COR-L47 (cell line): Measurements from ENCODE around the gene ATP6V1G3.
"Not testable (repeated sequence)": the region's sequence is repeated elsewhere in the genome, so short reads cannot be mapped to it uniquely, and the experiment has no call there.

Experiments
- DNase-seq: peaks from one replicate; lab custom pipeline; 2025; lab: John Stamatoyannopoulos, UW

The ATP6V1G3 gene, protein sequence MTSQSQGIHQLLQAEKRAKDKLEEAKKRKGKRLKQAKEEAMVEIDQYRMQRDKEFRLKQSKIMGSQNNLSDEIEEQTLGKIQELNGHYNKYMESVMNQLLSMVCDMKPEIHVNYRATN

GRCh38 chr1:198540580-198540979 is at the start of gene ATP6V1G3:
ATP6V1G3 (minus strand) TSS chr1:198540680; CDS start chr1:198540650, 30 bp downstream.
- no peak for DNase-seq

DNA sequence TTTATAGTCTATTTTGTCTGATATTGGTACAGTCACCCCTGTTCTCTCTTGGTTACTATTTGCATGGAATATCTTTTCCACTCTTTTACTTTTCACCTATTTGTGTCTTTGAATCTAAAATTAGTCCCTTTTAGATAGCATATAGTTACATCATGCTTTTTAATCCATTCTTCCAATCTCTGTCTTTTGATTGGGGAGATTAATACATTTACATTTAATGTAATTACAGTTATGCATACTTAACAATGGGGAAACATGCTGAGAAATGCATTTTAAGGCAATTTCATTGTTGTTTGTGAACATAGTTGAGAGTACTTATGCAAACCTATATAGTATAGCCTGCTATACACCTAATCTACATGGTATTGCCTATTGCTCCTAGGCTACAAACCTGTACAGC is 48.4 kb upstream of the ATP6V1G3 start:
- DNase-seq: no peak

- DNase-seq: no peak
These were observed 43.7 kb upstream of the ATP6V1G3 start for GRCh38 chr1:198584163-198584562.

DNA sequence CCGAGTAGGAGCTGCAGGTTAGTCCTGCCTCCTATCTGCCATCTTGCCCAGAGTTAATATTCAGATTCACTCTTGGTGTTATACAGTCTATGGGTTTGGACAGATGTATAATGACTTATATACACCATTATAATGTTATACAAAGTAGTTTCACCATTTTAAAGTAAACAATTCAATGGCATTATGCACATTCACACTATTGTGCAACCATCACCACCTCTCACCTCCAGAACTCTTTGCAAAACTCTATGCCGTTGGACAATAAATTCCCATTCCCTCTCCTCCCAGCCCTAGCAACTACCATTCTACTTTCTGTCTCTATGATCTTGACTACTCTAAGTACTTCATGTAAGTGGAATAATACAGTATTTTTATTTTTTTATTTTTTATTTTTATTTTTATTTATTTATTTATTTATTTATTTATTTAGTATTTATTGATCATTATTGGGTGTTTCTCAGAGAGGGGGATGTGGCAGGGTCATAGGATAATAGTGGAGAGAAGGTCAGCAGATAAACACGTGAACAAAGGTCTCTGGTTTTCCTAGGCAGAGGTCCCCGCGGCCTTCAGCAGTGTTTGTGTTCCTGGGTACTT is 42.8 kb upstream of the ATP6V1G3 start:
- DNase-seq: not testable (repeated sequence)

DNA sequence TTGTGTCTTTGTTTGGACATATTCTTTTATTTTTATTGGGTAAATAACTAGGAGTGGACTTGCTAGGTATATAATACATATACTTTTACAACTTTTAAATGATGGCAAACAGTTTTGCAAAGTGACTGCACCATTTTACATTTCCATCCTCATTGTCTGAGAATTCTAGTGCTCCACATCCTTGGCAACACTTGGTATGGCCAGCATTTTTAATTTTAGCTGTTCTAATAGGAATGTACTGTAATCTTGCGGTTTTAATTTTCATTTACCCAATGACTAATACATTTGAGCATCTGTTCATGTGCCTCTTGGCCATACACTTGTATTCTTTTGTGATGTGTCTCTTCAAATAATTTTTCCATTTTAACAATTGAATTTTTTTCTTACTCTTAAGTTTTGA is 37.0 kb upstream of the ATP6V1G3 start:
- DNase-seq: no peak

DNA sequence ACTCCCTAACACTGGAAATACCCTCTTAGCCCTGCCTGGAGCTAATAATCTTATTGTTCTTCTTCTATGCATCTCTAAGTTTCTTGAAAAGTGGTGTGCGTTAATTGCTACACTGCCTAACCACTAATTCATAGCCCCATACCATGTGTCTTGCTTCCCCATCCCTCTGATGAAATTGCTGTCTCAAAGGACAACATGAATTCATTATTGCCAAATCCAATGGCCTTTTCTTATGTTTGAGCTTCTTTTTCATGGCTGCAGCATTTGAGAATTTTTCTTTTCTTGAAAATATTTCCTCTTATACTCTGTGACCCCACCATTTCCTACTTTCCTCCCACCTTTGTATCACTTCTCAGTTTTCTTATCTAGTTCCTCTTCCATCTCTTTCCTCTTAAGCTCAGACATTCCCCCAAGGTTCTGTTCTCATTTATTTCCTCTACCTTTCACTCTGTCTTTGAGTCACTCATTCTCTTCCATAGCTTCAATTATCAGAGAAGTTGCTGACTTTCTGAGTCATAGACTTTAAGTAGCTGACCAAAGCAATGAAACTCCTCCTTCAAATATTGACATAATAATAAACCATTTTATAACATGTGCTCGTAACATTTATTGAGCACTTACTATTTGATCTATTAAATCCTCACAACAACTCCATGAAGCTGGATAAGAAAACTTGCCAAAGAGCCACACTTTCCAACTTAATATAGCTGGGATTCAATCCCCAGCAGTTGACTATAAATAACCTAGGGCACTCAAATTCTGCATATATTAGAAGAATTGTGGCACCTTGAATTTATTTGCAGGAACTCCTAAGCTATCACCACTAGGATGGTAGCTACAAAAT is 35.5 kb upstream of the ATP6V1G3 start:
- no peak for DNase-seq

DNA sequence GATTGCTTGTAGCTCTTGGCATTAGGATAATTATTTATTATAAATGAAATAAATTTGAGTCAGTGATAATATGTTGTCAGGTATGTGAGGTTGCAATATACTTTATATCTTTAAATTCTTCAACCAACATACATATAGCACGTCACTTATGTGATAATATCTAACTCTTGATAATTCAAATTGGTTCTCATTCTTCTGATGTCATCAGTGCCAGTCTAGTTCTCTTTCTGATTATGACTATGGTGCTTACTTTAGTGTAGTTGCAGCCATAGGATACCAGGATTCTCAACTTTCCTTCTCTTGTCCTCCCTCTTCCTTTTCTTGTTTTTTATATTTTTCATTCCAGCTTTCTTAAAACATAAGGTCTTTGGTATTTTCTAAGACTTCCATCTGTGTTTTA is 34.8 kb upstream of the ATP6V1G3 start:
- no peak for DNase-seq

DNA sequence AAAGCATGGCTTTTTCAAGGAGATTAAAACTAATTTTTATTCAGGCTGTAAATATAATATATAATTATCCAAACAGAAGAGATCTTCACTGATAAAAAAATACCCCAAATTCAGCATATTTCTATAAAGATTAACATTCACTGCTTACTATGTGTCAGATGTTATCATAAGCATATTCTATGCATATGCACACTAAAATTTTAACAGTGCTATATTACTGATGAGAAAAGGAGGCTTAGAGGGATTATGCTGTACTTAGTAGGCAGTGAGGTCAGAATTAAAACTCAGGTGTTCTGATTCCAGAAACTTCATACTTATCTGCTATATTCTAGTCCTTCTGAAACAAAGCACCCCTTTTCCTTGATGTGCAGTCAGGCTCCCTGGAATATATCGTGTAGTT is 33.8 kb upstream of the ATP6V1G3 start:
- no peak for DNase-seq

DNA sequence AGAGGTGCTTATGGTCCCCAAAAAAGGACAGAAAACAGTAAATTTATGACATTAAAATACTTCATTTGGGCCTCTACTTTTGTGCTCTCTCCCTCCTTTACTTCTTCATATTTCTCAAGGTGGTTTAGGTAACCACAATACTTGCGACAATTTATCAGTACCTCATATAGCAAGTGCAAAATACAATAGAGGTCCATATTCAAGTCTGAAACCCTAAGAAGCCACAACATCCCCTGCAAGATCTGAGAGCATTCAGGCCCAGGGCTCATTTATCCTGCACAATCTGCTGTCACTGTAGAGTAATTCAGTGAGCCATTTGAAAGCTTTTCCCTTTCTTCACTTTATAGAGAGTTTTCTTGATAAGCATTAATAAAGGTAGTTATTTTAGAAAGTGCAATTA is 24.2 kb upstream of the ATP6V1G3 start:
- DNase-seq: no peak

DNA sequence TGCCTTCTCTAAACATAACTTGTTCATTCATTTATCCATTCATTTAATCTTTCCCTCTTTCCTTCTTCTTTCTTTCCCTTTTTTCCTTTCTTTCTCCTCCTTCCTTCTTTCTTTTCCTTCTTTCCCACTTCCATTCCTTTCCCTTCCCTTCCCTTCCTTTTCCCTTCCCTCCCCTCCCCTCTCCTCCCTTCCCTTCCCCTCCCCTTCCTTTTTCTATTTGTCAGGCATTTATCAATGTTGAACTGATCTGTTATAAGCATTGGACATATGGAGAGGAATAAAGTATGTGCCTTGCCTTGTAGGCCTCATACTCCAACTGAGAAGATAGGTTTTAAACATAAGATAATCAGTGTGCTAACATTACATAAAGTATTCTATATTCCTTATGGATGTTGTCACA is 23.7 kb upstream of the ATP6V1G3 start:
- DNase-seq: no peak

DNA sequence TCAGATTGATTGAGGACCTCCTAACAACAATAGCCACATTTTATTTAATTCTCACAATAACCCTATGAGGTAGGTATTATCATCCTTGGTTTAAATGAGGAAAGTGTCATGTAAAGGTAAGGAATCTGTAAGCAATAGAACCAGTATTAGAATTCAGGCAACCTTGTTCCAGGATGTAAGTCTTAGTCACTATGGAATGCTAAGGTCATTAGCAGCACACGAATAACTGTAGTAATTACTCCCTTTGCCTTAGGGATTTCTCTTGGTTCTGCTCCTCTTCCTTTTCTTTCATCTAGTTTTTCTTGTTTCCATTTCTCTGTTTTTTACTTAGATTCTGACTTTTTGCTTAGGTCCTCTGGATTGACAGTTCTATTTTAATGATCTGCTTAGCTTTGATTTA is 23.1 kb upstream of the ATP6V1G3 start:
- no peak for DNase-seq

DNA sequence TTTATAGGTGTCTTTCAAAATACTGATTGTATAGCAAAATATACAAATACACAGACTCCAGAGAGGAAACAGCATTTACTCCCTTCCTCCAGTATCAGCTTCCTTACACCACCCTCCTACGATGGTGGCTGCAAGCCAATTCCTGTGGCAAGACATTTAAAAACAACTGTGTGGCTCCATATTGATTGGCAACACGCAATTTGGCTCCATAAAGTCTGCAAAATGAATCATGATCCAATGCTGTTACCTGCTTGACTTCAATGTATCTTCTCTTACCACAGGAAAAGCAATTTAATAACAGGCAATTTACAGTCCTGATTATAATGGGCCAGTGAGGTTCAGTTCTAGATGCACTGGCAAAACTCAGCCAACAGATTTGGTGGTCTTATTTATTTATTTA is 19.7 kb upstream of the ATP6V1G3 start:
- DNase-seq: peak; percentile 84

DNA sequence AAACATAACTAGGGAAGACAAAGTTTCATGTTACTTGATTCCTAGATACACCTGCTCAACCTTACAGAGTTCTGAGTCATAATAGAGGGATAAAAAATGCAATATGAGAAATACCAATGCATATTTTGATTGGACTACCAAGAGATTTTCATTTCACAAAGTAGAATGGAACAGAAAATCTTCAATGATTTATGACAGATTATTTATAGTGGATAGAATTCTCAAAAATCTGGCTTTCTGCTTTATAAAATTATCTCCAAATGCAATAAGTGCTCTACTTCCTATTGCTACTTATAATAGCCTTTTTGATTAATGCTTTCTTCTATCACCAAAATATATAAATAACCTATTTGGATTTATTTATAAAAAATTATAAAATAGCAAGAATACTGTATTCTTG is 18.9 kb upstream of the ATP6V1G3 start:
- DNase-seq: no peak

DNA sequence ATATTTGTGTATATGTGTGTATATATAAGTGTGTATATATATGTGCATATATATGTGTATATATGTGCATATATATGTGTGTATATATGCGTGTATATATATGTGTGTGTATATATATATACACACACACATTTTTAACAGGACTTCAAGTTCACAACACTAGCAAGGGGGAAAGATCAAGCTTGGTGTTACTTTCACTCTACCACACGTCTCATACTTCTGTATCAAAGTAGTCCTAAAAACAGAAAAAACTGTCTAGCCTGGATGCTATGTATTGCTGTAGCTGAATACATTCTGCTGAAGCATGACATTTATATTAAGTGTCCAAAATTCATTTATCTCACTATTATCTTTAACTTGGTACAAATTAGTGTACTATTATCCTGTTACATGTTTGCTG is 17.9 kb upstream of the ATP6V1G3 start:
- no peak for DNase-seq

- no peak for DNase-seq
These were observed 16.5 kb upstream of the ATP6V1G3 start for GRCh38 chr1:198556971-198557370.

- DNase-seq: no peak
These were observed 12.4 kb upstream of the ATP6V1G3 start for GRCh38 chr1:198552668-198553416.

GRCh38 chr1:198550941-198551524 is 10.6 kb upstream of the ATP6V1G3 start:
- DNase-seq: no peak

DNA sequence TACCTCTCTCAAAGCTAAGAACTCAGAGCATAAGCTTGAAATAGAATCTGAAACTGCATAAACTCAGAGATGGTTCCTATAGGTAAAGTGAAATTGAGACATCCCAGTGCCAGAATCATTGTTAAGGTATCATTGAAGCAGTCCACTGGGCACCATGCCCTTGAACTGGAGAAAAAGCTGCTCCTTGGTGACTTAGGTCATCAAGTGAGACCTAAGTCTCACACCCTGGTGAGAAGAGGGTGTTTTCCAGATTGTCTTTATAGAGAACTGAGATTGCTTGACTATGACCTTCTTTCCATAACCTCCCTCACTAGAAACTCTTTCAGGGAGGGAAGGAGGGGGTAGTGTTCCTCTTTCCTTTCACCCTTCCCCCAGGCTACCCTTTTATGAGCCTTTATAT is 9.4 kb upstream of the ATP6V1G3 start:
- DNase-seq: no peak

DNA sequence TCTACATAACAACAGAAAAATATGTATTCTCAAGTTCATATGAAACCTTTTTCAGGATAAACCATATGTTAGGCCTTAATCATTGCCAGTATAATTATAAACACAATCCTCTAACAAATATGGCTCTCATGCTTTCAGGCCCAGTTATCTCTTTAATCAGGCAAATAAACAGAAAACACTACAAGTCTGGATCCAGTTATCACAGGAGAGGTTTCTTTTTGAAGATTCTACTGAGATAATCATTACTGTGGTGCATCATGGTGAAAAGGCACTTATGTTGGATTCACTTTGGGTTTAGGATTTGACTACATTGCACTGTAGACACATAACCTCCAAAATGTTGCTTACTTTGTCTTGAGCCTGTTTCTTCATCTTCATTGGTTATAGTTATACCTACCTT is 8.4 kb upstream of the ATP6V1G3 start:
- no peak for DNase-seq

GRCh38 chr1:198545156-198545555 is 4.7 kb upstream of the ATP6V1G3 start:
- DNase-seq: no peak

GRCh38 chr1:198544265-198544664 is 3.8 kb upstream of the ATP6V1G3 start:
- no peak for DNase-seq

- DNase-seq: no peak
These were observed 3.3 kb upstream of the ATP6V1G3 start for GRCh38 chr1:198543670-198544260.
